Keratinocyte (primary cell): ENCODE results near the gene SLC26A8. TPM values are rescaled to one million over a fixed set of nuclear protein-coding genes. Genes with fewer than 3 reads are reported as not detected.

Experiments used
- DNase-seq: peaks from one replicate; pipeline ENCODE4 v3.0.0-alpha.2; 2011; ENCODE audit warnings: low read depth, missing footprints, low spot score
- FAIRE-seq: peaks from 2 replicates; lab custom pipeline; 2011; peaks lifted over from hg19 to GRCh38; lab: Jason Lieb, UNC
- H2AFZ ChIP-seq: 2 replicates; pipeline ENCODE4 v1.6.0; 2012; ENCODE audit warnings: low read length, control low read depth, inconsistent platforms; ENCODE audit not compliant: control insufficient read depth
- H3K27ac ChIP-seq: 2 replicates; pipeline ENCODE4 v1.5.1; 2011; ENCODE audit warnings: low read length; ENCODE audit not compliant: control insufficient read depth, insufficient read depth
- H3K27me3 ChIP-seq: 3 replicates; pipeline ENCODE4 v1.6.0; 2011; ENCODE audit warnings: low read length; ENCODE audit not compliant: control insufficient read depth, insufficient read depth; ENCODE audit errors: extremely low read depth
- H3K36me3 ChIP-seq, 2 experiments: 2 replicates in 1 of 2; 3 replicates in 1 of 2; pipeline ENCODE4 v1.5.1; 2011; ENCODE audit warnings: low read length in 2 of 2, mild to moderate bottlenecking in 1 of 2; ENCODE audit not compliant: control insufficient read depth in 2 of 2, insufficient read depth in 2 of 2; ENCODE audit errors: extremely low read depth in 1 of 2
- H3K4me1 ChIP-seq: 3 replicates; pipeline ENCODE4 v1.5.1; 2011; ENCODE audit warnings: low read length; ENCODE audit not compliant: control insufficient read depth, insufficient read depth; ENCODE audit errors: extremely low read depth
- H3K4me2 ChIP-seq: 3 replicates; pipeline ENCODE4 v1.6.0; 2011; ENCODE audit warnings: low read depth, low read length; ENCODE audit not compliant: control insufficient read depth, insufficient read depth; ENCODE audit errors: extremely low read depth
- H3K4me3 ChIP-seq, 3 experiments: fragments of 200-600 bp in 1 of 3; sonication (generic) in 1 of 3; 2 replicates in 2 of 3; 3 replicates in 1 of 3; pipeline ENCODE4 v1.5.1; 2011 to 2016; ENCODE audit warnings: low read length in 3 of 3, mild to moderate bottlenecking in 3 of 3, control low read depth in 2 of 3, inconsistent platforms in 1 of 3, low read depth in 1 of 3, mixed read lengths in 1 of 3, mixed run types in 1 of 3, moderate library complexity in 1 of 3; ENCODE audit not compliant: control insufficient read depth in 2 of 3, insufficient read depth in 2 of 3; ENCODE audit errors: extremely low read depth in 1 of 3
- H3K79me2 ChIP-seq: 2 replicates; pipeline ENCODE4 v1.6.0; 2012; ENCODE audit warnings: low read length; ENCODE audit not compliant: control insufficient read depth, insufficient read depth
- H3K9ac ChIP-seq: 3 replicates; pipeline ENCODE4 v1.6.0; 2011; ENCODE audit warnings: low read length; ENCODE audit not compliant: control insufficient read depth, insufficient read depth; ENCODE audit errors: extremely low read depth
- H3K9me1 ChIP-seq: 3 replicates; pipeline ENCODE4 v1.6.0; 2011; ENCODE audit warnings: low read length; ENCODE audit not compliant: control insufficient read depth, insufficient read depth; ENCODE audit errors: extremely low read depth
- H3K9me3 ChIP-seq: 2 replicates; pipeline ENCODE4 v1.5.1; 2012; ENCODE audit warnings: low read depth, low read length; ENCODE audit not compliant: control insufficient read depth
- H4K20me1 ChIP-seq: 3 replicates; pipeline ENCODE4 v1.6.0; 2011; ENCODE audit warnings: low read length; ENCODE audit not compliant: control insufficient read depth, insufficient read depth; ENCODE audit errors: extremely low read depth
- CTCF ChIP-seq, 3 experiments: IDR thresholded peaks in 1 of 3; conservative IDR thresholded peaks in 1 of 3; optimal IDR thresholded peaks in 1 of 3; 2 replicates in 2 of 3; 3 replicates in 1 of 3; pipeline versions ENCODE3 to v1.5.1; 2011; ENCODE audit warnings: low read length in 3 of 3, mild to moderate bottlenecking in 3 of 3, moderate library complexity in 2 of 3, control low read depth in 1 of 3, inconsistent platforms in 1 of 3; ENCODE audit not compliant: insufficient read depth in 2 of 3; ENCODE audit errors: extremely low read depth in 1 of 3
- EZH2 ChIP-seq: IDR thresholded peaks from one replicate; pipeline ENCODE4 v1.6.1; 2012; ENCODE audit warnings: inconsistent platforms, mild to moderate bottlenecking, low read length, moderate library complexity
- dilution Hi-C: fragments of 300-500 bp; cut with MboI; formaldehyde crosslinking; loops from one replicate; pipeline ENCODE4 v1.7.0; 2020; ENCODE audit warnings: low sequenced_read_pairs; ENCODE audit not compliant: extremely low pct_ligation_motif_present
- polyA plus RNA-seq, 5 experiments: library from polyadenylated mRNA; depleted of rRNA in 3 of 5; stranded (reverse) in 3 of 5; stranded (forward) in 1 of 5; unstranded in 1 of 5; fragments of >200 nt; gene quantifications; 1 replicate in 1 of 5; 2 replicates in 3 of 5; 3 replicates in 1 of 5; pipeline versions ENCODE4 v1.2.1 to v1.2.3, GENCODE V29; 2011 to 2012; ENCODE audit warnings: missing spikeins in 2 of 5, low read depth in 1 of 5, low replicate concordance in 1 of 5

Gene SLC26A8
- polyA plus RNA-seq, 1 donor (not counting 4 experiments of a cell fraction or from before 2014, with no cell fraction given) = 0.18 TPM

GRCh38 chr6:35897036-35897435 is 127.4 kb downstream of the SLC26A8 start:
- Histone ChIP-seq H3K27me3 (no peaks in the 10 kb centered on the region), H3K9ac (no peak overlapping the region), H3K36me3 (peaks cover 0 to 1% of the 10 kb centered on the region in 2 experiments), H3K27ac (no peak overlapping the region), H3K9me3 (no peaks in the 10 kb centered on the region), H2AFZ (no peak overlapping the region), H3K9me1 (no peaks in the 10 kb centered on the region), H4K20me1 (no peaks in the 10 kb centered on the region), H3K4me1 (peaks cover 10% of the 10 kb centered on the region), H3K79me2 (peaks cover 92% of the 10 kb centered on the region), H3K4me2 (no peak overlapping the region), H3K4me3 (no peak overlapping the region)
- TF ChIP-seq CTCF (optimal IDR thresholded peaks at IDR 0.05 in 1 of 3, IDR thresholded peaks at IDR 0.05 in 1 of 3, conservative IDR thresholded peaks at IDR 0.05 in 1 of 3; ENCODE audit: extremely low read depth in 1 of 3, insufficient read depth in 2 of 3, low read length in 3 of 3) (no peak), EZH2 (no peak)
- DNase-seq (no peak), FAIRE-seq (no peak)
- dilution Hi-C loops = no loop called here

- no peaks in the 10 kb centered on the region for H3K9me3 ChIP-seq
- H4K20me1 ChIP-seq = no peaks in the 10 kb centered on the region
- dilution Hi-C loops = no loop called here
- H3K27me3 ChIP-seq = no peaks in the 10 kb centered on the region
- peaks cover 0 to 1% of the 10 kb centered on the region in 2 experiments for H3K36me3 ChIP-seq
- peaks cover 10% of the 10 kb centered on the region for H3K4me1 ChIP-seq
- no peak overlapping the region for H2AFZ ChIP-seq
- FAIRE-seq (no peak), DNase-seq (no peak)
- H3K79me2 ChIP-seq = peaks cover 86% of the 10 kb centered on the region
- no peak for TF ChIP-seq EZH2
- TF ChIP-seq CTCF (optimal IDR thresholded peaks at IDR 0.05 in 1 of 3, IDR thresholded peaks at IDR 0.05 in 1 of 3, conservative IDR thresholded peaks at IDR 0.05 in 1 of 3; ENCODE audit: extremely low read depth in 1 of 3, insufficient read depth in 2 of 3, low read length in 3 of 3) = no peak
- H3K9ac ChIP-seq = no peak overlapping the region
- H3K27ac ChIP-seq = no peak overlapping the region
- no peaks in the 10 kb centered on the region for H3K9me1 ChIP-seq
- H3K4me3 ChIP-seq = no peak overlapping the region
- no peak overlapping the region for H3K4me2 ChIP-seq
These were observed 128.2 kb downstream of the SLC26A8 start for GRCh38 chr6:35896228-35896627.
